T follicular helper cell (primary cell): Measurements from ENCODE around the gene RAP2A.
A peak's percentile ranks its signal among the peaks of the same experiment; 100 is the strongest.

Experiments
- DNase-seq: peaks from one replicate; pipeline ENCODE4 v3.0.0-alpha.2; 2020; ENCODE audit warnings: low read depth

The RAP2A gene

DNA sequence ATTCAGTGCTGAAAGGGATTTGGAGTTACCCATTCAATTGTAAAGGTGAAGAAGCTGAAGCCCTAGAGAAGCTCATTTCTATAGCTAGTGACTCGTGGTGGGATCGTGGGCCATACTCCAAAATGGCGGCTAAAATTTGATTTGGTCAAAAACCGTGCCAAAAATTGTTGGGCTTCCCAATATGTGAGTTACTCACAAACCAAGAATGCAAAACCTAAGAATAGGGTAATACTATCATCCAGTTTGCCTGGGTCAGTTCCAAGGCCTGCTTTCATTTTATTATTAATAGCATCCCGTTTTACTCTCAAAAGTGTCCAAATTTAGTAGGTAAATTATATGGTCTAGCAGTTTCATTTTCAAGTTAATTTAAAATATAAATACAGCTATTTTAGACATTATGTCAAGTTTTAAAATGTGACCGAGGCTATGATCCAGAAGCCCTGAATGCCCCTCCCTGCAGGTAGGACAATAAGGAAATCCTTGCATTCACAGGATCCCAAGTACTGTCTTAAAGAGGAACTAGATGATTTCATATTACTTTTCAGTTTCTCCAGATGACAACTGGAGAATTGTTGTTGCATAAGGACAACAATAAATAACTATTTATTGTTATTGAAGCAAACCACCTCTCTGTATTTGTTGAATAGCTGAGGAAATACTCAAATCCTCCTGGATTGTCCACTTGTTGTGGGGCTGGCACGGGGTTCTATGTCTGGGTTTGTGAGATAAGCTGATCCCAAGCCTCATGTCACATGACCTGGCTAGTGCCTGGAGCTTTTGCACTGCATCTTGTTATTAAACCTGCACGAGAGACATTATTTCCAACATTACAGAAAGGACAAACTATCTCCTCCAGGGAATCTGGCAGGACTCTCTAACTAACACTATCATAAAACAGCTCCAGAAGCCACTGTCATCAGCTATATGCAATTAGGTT is 11.6 kb upstream of the RAP2A start:
- no peak for DNase-seq

DNA sequence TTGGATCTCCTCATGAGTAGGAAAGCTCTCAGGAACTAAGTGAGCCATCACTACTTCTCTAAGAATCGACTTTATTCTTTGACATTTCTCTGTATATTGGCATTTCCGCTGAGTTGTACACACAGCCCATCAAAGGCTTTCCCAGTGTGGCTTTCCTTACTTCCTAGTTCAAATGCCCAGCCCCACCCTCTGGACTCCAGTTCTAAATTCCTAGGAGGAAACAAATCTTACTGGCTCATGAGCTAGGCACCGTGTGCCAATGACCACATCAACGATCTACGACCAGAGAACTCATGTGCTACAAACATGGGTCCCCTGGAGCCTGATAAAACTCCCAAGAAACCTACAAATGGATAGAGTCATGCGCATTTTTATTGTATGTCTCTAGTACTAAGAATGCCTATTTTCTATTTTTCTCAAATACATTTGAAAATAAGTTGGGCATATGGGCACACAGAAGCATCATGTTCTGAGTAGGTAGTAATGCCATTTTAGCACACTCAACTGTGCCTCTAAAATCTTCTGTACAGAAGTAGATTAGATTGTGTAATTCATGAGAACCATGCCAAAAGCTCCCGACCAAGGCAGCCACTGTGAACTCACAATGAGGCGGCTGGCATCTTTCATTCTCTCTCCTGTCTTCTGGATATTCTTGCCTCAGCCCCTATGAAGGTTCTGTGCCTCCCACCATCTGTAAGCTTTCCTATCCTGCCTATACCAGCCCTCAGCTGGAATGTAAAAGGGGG is 10.5 kb upstream of the RAP2A start:
- DNase-seq: no peak

DNA sequence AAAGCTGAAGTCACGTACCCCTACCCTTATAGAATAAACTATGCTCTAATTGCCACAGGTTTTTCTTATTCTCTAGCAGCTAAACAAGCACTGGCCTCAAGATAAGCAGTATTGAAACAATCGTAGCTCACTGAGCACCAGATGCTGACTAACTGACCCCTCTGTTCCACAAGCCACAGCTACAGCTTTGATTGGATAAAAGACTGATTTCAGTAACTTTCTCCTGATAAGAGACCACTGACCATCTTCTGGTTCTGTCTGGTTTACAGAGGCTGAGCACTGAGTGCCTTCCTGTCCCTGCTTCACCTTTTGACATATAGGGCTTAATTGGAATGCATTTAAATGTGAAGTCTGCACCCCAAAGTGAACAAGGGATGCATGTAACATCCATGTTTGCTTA is 8.4 kb upstream of the RAP2A start:
- no peak for DNase-seq

DNA sequence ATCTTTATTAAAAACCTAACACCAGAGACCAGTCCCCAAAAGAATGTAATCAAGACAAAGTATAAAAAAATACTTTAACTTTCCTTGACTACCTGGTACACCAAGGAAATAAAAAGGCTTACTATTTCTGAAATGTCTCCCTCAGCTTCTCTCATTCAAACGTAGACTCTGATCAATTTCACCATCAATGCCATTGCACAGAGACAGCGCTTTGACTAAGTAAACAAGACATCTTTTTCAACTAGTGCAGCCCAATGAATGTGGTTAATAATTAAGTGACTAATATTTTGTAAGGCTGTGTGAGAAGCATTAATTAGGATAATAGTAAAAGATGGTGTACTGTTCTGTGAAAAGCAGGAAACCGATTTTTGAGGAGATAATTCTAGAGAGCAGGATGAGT is 7.3 kb upstream of the RAP2A start:
- no peak for DNase-seq

DNA sequence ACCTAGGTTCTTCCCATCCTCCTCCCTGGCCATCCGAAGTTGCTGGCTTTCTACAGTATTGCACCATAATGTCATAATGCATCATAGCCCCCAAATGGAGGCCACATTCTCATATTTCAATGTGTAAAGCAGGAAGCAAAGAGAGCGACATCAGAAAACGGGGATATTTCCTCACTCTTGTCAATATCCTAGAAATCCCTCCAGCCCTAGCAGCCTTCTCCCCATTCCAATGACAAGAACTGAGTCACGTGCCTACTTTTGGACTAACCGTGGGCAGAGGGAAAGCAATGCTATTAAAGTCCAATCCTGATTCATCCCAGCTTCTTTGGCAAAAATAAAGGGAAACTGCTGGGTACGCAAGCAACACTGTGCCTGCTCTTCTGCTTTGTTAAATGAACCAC is 4.3 kb upstream of the RAP2A start:
- no peak for DNase-seq

DNA sequence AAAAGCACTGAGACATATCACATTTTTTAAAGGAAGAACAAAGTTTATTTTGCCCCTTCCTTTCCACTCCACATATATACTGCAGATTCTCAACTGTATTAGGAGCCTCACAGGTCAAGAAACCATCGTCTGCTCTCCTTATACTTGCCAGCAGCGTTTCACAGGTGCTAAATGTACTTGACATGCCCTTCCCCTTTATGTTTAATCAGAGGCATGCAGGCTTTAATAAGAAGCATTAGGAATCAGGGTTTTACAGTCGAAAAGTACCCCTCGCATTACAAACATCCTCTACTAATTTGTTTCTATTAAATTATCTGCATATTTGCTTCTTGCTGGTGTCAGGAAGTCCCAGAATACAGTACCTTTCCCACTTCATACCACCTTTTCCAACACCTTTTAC is 3.7 kb upstream of the RAP2A start:
- DNase-seq: no peak

DNA sequence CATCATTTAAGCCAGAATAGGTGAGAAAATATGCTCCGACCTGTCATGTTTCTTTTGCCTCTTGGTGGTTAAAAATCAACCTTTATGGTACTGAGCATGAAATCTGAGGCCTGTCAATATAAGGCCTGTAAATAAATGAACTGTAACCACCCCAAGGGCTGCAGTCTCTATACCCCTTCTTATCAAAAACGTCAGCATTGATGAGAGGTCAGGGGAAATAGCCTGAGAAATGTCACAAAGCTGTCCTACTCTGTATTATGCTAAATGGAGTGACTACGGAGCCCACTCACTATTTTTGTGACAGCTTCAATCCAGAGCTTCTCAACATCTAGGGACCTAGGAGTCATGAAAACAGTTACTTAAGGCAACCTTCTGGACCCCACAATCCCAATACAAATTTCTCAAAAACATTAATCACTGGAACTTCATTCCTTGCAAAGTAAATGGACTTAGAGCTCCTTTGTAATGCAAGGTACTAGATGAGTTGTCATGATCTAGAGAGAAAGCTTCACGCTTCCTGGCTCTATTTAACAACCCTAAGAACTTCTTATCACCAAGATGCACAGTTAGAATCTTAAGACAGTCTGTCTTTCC is 2.7 kb upstream of the RAP2A start:
- no peak for DNase-seq

DNA sequence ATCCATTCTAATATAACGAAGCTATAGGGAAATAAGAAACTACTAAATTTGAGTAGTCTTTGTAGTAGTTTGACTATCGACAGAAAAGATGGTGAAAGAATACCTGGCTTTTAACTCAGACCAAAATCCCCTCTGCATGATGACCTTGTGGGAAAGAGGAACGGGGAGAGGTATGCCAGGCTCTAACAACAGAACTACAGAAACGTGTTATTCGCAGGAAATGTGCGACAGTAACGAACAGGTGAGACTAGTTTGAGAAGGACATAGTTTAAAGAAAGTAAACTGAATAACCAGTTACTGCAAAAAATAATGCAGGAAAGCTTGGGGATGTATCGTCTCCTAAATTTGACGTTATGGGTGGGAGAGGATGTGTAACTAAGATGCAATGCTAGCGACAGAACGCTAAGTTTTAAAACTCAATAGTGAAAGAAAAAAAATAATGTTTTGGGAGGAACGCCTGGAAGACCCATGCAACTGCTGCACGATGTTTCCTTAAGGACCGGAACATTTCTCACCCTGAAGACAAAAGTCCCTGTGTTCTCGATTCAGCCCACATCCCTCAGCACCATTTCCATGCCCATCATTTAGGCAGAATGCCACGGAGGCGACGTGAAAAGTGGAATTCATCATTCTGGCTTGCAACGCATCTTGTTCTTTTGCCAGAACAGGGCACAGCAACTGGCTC is 1.6 kb upstream of the RAP2A start:
- no peak for DNase-seq

DNA sequence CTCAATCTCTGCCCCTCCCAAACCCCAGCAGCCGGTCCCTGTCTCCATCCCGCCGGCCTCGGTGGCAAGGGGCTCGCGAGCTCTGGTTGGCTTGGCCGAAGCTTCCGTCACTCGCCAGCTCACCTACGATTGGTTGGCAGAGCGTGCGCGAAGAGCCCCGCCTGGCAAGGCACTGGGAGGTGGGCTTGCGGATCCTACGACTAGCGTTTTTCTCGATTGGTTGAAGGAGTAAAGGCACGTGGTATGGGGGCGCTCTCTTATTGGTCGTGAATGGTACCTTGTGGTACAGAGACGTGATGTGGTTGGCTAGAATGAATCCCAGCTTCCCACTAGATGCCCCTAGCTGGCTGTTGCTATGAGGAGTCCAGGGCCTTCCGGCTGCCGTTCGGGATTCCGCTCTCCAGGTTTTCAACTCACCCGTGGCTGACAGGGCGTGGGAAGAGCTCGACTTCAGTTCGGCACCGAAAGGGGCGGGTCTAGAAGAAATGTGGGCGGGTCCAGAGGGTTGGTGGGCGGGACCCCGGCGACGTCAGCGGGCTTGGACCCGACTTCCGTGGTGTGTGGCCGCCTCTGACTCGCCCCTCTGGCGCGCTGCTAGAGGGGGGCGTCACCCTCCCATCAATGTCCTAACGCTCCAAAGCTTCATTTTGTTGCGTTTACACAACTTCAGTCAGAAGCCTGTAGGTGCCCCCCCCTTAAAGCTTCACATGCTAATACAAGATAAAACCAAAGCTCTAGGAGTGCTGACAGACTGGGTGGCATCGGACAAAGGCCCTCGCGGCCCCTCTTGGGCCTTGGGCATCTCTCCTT is 847 bp upstream of the RAP2A start:
- peak; percentile 97 for DNase-seq

DNA sequence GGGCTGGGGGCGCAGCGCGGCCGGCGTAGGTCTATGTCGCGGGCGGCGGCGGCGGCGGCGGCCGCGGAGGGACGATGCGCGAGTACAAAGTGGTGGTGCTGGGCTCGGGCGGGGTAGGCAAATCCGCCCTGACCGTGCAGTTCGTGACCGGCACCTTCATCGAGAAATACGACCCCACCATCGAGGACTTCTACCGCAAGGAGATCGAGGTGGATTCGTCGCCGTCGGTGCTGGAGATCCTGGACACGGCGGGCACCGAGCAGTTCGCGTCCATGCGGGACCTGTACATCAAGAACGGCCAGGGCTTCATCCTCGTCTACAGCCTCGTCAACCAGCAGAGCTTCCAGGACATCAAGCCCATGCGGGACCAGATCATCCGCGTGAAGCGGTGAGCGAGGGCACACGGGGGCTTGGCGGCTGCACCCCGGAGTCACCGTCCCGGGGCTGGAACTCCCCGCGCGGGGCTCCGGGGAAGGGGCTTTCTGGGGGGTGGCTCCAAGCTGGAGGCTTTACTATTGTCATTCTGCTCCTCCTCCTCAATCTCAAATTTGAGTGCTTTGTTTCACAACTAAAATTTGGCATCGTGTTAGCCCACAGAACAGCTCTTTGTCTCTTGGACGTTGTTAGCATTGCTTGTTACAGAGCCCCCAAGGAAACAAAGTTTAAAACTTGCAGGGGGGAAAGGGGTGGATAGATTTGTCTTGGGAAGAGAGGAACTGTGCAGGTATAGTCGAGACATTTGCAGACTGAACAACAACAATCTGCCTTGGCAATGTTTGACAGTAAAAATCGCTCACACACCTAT is 630 bp downstream of the RAP2A start:
- peak; percentile 25 for DNase-seq

DNA sequence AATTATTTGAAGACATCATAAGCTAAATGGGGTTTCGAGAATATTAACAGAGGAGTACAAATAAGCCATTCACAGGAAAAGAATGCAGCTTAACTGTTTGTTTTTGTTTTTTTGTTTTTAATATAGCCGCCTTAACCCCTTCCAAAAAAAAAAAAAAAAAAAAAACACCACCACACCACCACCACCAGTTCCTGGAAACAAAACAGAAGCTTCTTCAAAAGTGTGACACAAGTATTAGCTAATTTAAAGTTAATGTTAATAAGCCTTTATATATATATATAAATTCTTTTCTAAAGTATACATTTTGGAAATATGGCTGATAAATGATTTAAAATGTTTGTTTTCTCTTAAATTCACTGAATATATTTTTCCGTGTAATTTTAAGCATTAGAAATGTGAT is 1.4 kb downstream of the RAP2A start:
- DNase-seq: no peak

DNA sequence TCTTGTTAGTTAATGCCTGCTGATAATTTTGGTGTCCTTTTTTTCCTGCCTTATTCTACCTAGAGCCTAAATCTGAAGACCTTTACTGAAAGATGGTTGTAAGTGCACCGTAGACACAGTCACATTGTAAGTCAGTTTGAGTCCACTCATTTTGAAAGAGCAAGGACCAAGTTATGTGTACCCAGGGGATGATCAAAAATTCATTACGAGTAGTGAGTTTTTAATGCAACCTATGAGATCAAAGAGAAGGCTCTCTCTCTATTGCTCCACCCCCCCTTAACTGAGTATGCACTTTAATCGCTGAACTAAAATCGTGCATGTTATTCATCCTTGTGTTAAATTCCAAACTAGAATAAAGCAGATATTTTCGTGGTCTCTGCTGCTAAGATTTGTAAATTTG is 1.8 kb downstream of the RAP2A start:
- no peak for DNase-seq

DNA sequence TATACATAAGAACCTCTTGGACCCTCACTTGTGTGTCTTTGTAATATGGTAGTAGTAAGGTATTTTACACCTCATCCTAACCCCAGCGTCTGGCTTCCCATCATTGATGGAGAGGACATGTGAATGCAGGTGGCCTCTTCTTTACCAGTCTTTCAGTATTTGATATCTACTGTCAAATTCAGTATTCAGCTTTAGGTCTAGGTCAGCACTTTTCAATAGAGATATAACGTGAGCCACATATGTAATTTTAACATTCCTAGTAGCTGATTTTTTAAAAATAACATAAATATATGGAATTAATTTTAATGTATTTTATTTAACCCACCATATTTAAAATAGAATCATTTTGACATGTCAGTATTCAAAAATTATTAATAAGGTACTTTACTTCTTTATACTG is 2.9 kb downstream of the RAP2A start:
- no peak for DNase-seq

DNA sequence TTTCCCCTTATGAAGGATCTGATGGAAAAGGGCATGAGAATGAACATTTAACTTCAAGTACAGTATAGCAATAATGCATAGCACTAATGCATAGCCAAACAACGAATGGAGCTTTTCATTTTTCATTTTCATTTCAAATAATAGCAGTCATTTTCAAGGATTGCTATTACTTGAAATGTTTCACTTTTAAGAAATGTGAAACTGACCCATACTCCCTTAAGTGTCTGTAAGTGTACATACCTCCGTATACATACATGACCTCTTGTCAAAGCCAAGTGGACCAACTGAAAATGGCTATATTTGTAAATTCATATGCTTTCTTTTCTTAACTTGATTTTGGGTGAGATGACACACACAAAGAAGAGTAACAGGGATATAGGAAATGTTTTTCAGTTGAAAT is 3.8 kb downstream of the RAP2A start:
- no peak for DNase-seq

DNA sequence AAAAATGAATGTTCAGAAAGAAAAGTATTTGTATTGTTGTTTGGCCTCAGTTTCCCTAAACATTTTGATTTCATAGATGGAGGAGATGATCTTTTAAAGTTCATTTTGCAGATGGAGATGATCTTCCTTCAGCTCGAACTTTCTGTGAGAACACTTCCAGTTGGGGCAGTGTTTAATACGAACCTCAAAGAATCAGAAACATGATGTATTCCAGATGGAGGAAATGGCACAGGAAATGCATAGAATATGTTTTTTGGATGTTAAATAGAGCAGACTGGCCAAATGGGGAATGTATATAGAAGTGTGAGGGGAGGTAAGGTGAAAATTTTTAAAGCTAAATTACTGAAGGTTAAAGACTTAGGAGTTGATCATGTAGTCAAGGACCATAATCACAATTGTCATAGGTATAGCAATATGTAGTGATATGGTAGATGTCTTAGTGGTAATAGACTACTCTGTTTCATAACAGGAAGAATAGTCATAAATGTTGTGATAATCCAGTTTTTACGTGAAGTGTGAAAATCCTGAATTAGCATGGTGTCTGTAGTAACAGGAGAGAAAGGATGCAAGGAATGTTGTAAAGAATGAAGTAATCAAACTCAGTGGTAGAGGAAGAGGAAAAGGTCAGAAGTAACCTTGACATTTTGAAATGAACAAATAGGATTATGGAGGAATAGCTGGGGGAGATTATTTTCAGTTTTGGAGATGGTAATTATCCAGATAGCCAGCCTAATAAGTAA is 5.1 kb downstream of the RAP2A start:
- no peak for DNase-seq

DNA sequence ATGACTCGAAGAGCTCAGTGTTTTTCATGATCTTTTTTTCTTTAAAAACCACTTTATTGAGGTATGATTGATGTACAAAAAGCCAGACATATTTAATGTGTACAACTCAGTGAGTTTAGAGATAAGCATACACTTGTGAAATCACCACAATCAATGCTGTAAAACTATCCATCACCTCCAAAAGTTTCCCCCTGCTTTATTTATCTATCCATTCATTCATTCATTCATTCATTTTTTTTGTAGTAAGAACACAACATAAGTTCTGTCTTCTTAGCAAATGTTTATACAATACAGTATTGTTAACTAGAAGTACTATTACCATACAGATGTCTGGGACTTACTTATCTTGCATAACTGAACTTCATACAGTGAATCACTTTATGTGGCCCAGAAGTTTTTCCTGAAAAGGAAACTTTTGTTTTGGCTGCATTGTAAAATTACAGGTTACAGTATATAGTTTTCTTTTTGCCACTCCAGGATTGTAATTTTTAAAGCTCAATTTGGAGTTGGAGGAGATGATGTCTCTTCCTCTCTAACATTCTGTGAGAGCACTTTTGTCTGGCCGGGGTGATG is 6.7 kb downstream of the RAP2A start:
- no peak for DNase-seq

DNA sequence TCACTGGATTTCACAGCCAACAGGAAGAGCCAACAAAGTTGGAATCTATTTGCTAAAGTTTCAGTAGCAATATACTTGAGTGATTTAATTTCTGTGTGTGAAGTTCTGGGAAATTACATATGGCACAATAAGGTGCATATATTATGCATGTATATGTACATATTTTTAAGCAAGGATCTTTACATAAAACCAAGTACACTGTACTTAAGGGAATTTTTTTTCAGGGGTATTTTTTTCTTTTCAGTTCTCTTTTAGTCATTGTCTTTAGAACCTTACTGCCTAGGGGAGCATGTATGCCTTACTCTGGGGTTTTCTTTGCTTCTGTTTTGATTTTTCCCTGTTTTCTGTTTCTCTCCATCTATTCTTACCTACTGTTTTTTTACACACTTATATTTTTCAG is 7.4 kb downstream of the RAP2A start:
- no peak for DNase-seq

DNA sequence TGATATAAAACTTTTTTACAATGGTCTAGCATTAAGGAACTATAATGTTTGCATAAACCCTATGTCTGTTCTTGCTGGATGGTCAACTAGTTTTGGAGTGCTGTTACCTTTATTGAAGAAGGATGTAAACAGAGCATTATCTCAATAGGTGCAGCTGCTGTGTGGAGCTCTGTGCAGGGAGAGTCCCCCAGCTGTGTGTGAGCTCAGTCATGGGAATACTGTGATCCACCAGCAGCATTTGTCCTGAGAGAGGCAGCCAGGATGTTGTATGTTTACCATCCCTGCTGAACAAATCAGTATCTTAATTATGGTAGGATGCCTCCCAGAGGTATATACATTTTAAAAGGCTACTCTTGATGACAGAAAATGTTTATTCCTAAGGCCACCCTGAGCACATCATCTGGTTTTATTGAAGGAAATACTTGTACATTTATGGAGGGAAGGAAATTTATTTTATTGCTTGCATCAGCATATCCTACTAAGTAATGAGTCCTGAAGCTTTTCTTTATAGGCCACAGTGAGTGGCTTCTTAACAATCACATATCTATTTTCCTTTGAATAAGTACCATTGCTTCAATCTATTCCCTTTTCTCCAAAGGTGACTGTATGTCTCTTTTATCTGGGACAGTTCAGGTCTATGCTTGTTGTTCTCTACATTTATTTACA is 11.7 kb downstream of the RAP2A start:
- no peak for DNase-seq

DNA sequence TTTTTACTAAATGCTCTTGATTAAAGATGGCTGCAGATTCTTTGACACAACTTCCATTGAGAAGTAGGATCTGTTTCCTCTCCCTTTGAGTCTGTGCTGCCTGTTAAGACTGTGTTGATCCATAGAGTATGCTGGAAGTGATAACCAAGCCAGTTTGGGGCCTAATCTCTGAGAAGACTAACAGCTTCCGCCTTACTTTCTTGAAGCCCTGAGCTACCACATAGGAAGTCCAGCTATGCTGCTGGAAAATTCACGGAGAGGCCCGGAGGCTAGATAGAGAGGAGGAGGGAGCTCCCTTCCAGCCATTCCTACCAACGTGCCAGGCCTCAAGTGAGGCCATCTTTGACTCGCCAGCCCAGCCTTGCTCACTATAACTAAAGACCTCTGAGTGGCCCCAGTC is 12.5 kb downstream of the RAP2A start:
- no peak for DNase-seq
